Caki2 (cell line): ENCODE results near the gene CEP128. TPM values are rescaled to one million over a fixed set of nuclear protein-coding genes. Genes with fewer than 3 reads are reported as not detected.

Experiments
- DNase-seq: peaks from one replicate; pipeline ENCODE4 v3.0.0-alpha.2; 2015; ENCODE audit warnings: low read depth
- in situ Hi-C: cut with HindIII; loops from 2 replicates; pipeline ENCODE4 v1.10.0; 2016; ENCODE audit warnings: low sequenced_read_pairs, low pct_unique_long_range_greater_than_20kb, mixed read lengths
- total RNA-seq: library from RNA; depleted of rRNA; stranded (reverse); fragments of >200 nt; shearing (Covaris generic); gene quantifications from 2 replicates; pipeline ENCODE4 v1.2.3, GENCODE V29; 2014; ENCODE audit warnings: low replicate concordance

The CEP128 gene
- total RNA-seq, 1 experiment from 2014 or later, result 3.6 TPM

GRCh38 chr14:80608563-80608962 lies 333.0 kb downstream of the CEP128 start:
- DNase-seq, result no peak
- in situ Hi-C loops, result no loop called here

- in situ Hi-C loops, result no loop called here
- DNase-seq, result no peak
Measured at GRCh38 chr14:80607430-80608190, 333.9 kb downstream of the CEP128 start.

- in situ Hi-C loops, result no loop called here
- DNase-seq, result no peak
Measured at GRCh38 chr14:80606347-80606772, 335.2 kb downstream of the CEP128 start.

GRCh38 chr14:80605536-80605935 lies 336.0 kb downstream of the CEP128 start:
- DNase-seq, result no peak
- in situ Hi-C loops, result no loop called here

- in situ Hi-C loops, result no loop called here
- DNase-seq, result no peak
Measured at GRCh38 chr14:80602946-80603345, 338.6 kb downstream of the CEP128 start.

- DNase-seq, result peak; percentile 11
- in situ Hi-C loops, result no loop called here
Measured at GRCh38 chr14:80587096-80587724, 354.3 kb downstream of the CEP128 start.

GRCh38 chr14:80586131-80586530 lies 355.4 kb downstream of the CEP128 start:
- DNase-seq, result no peak
- in situ Hi-C loops, result no loop called here

GRCh38 chr14:80585506-80585835 lies 356.1 kb downstream of the CEP128 start:
- in situ Hi-C loops, result no loop called here
- DNase-seq, result no peak

- DNase-seq, result peak; percentile 88
- in situ Hi-C loops, result no loop called here
Measured at GRCh38 chr14:80584744-80585505, 356.6 kb downstream of the CEP128 start.

- in situ Hi-C loops, result no loop called here
- DNase-seq, result no peak
Measured at GRCh38 chr14:80577599-80577998, 363.9 kb downstream of the CEP128 start.

- DNase-seq, result no peak
- in situ Hi-C loops, result no loop called here
Measured at GRCh38 chr14:80576401-80576800, 365.1 kb downstream of the CEP128 start.

GRCh38 chr14:80575763-80576162 lies 365.8 kb downstream of the CEP128 start:
- DNase-seq, result no peak
- in situ Hi-C loops, result no loop called here

- no peak for DNase-seq
- in situ Hi-C loops, result no loop called here
Measured at GRCh38 chr14:80572666-80573065, 368.9 kb downstream of the CEP128 start.

- no peak for DNase-seq
- in situ Hi-C loops, result no loop called here
Measured at GRCh38 chr14:80570930-80571298, 370.6 kb downstream of the CEP128 start.

GRCh38 chr14:80567905-80568536 lies 373.5 kb downstream of the CEP128 start:
- DNase-seq, result peak; percentile 34
- in situ Hi-C loops, result no loop called here

- in situ Hi-C loops, result no loop called here
Measured at GRCh38 chr14:80565001-80565400, 376.5 kb downstream of the CEP128 start.

GRCh38 chr14:80564051-80564450 lies 377.5 kb downstream of the CEP128 start:
- in situ Hi-C loops, result no loop called here

More at GRCh38 chr14:80565001-80565400, 376.5 kb downstream of the CEP128 start:
- no peak for DNase-seq

GRCh38 chr14:80560800-80561657 lies 380.5 kb downstream of the CEP128 start:
- in situ Hi-C loops, result no loop called here

More at GRCh38 chr14:80564051-80564450, 377.5 kb downstream of the CEP128 start:
- no peak for DNase-seq

More at GRCh38 chr14:80560800-80561657, 380.5 kb downstream of the CEP128 start:
- no peak for DNase-seq
